HG02870 (cell line): ENCODE measurements around the gene CYP2U1.
"Not testable (repeated sequence)": the region's sequence is repeated elsewhere in the genome, so short reads cannot be mapped to it uniquely, and the experiment has no call there.

Source experiments
- ATAC-seq: cut with Tn5 transposase; IDR thresholded peaks from one replicate; pipeline ENCODE4 v1.9.1; 2021; ENCODE audit warnings: mild to moderate bottlenecking, moderate library complexity; ENCODE audit not compliant: unreplicated experiment

The CYP2U1 gene

DNA sequence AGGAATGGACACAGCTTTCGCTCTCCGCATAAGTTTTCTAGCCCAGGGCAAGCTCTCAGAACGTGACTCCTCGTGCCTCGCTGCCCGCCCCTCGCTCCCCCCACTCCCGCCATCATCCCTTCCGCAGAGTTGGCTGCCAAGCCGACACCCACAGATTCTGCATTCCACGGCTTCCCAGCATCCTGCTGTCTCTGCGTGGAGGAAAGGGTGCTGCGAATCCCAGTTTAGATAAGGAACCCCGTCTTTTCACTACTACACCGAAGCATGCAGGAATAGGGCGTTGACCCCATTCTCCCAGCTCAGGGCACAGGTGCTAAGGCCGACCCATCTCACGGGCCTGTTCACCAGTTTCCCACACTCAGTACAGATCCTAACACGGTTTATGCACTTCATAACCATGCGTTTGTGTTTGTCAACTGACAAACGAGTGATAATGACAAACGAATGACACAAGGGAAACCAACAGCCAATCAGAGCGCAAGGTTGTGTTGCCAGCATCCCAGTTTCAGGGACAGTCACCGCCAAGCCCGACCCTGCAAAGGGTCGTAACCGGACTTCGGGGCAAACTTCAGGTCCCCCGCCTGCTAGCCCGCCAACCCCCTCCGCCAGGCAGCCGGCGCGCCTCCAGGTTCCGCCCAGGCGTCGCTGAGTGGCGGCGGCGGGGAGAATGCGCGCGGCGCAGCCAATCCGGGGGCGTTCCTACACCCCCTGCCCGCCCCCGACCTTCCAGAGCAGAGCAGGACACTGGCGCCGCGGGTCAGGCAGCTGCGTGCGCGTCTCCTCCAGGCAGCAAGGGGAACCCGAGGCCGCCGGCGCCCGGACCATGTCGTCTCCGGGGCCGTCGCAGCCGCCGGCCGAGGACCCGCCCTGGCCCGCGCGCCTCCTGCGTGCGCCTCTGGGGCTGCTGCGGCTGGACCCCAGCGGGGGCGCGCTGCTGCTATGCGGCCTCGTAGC lies at the start of gene CYP2U1:
TSS of gene CYP2U1 (plus strand) at position 729 of the 954 bp plus-strand sequence. CDS start at position 824, 95 bp downstream.
- peak; percentile 92 for ATAC-seq

DNA sequence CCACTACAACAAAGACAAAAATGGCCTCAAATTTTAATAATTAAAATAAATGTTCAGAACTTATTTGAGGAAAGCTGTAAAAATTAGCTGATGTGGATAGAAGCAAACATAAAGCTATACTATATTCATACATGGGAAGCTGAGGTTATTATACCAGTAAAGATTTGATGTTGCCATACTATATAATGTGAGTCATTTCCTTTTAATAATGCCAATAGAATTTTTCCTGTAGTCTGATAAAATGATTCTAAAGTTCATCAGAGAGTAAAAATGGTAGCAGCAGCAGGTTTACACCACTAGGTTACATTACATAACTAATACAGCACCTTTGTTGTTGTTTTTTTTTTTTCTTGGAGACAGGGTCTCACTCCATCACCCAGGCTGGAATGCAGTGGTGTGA lies 45.5 kb upstream of the CYP2U1 start:
- ATAC-seq: no peak

- ATAC-seq: no peak
These were observed 43.1 kb upstream of the CYP2U1 start for GRCh38 chr4:107888237-107888636.

GRCh38 chr4:107890779-107891178 lies 40.6 kb upstream of the CYP2U1 start:
- ATAC-seq: no peak

GRCh38 chr4:107891299-107891698 lies 40.0 kb upstream of the CYP2U1 start:
- ATAC-seq: no peak

DNA sequence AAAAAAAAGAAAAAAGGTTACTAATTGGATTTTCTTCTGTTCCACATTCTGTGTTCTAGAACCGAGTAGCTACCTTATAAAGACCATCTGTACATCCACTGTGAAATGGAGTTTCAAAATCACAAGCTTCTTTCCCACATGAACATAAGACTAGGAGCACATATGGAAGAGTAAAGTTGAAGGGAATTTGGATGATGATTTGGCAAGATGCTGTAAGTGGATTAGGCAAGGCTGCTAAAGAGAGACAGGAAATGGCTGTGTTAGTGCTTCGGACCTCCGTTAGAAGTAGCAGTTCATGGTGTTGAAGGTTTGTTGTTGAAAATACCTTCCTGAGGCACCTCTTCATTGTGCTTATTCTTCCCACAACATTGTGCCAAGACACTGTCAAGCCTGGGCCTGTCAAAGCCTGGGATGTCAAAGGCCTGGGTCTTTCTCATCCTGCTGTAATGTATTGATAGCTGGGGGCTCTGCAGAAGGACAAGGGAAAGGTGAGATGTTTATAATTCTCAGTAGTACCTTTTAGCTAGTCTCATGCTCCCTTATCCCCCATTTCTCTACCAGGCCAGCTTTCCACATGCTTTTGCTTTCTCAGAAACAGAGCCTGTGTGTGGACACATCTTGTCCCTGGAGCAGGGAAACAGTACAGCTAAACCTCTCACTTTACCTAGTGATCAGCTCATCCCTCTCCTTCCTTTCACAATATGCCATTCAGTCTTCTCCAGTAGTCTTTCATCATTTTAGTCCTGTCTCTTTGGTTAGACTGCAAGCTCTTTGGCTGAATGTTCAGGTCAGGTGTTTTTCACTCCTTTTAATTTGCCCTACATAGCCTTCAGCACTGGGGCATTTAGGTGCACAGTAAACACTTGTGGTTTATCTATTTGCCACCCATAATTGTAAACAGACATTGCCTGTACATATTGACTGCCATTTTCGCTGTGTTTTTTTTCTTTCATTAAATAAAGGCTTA lies 37.9 kb upstream of the CYP2U1 start:
- ATAC-seq: no peak

DNA sequence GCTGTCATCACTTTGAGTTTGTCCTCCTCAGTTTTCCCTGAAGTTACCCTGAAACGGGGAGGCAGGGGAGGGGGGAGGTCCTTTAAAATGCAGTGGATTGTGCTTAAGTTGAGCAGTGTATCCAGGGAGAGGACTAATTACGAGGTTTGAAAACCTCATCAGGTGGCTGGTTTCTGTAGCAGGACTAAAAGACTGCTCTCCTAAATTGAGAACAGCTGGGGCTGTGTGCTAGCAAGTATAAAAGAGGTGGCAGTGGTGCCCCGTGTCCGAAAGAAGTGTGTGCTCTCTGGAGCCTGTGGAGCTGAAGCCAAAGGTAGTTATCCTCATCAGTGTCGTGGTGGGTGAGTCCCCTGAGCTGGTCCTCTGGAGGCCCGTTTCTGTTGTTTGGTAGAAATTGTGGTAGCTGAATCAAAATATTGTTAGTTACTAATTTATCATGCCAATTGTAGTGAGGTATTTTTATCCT lies 37.2 kb upstream of the CYP2U1 start:
- no peak for ATAC-seq

DNA sequence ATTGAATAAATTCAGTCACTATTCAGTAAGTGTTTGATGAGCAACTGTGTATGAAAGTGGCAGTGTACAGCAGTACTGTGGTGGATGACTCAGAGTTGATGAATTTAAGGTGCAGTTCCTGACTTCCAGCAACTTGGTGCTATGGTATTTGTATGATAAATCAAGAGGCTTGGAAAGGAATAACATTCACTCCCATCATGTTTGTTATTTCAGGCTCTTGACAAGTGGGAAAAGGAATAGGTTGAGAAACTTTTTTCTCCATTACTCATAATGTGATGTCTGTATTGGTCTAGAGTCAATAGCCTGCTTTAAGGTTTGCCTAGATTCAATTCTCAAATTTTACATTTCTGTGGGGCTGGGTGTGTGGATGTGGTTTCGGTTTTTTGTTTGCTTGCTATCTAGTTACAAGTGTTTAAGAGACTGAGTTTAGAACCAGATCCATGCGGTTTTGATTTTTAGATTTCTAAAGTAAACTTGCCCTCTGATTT lies 35.1 kb upstream of the CYP2U1 start:
- no peak for ATAC-seq

GRCh38 chr4:107896646-107897045 lies 34.7 kb upstream of the CYP2U1 start:
- no peak for ATAC-seq

DNA sequence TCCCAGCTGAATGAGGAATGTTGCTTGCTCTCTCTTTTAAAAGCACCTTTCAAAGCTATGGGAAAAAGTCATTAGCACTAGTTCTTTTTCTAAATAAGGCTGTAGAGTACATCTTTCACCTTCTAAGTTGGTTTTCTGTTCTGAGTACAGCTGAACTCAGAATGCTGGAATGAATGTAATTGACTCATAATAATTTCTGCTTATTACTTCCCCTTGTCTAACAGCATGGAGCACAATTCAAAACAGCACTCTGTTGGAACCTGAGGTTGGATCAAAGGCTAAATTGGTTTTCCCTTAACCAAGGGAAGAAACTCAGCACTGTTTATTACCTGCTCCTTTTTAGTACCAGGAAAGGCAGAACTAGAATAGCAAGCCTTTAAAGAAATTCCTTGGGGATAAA lies 33.5 kb upstream of the CYP2U1 start:
- peak; percentile 44 for ATAC-seq

GRCh38 chr4:107900067-107900466 lies 31.3 kb upstream of the CYP2U1 start:
- ATAC-seq: no peak

GRCh38 chr4:107900508-107900907 lies 30.8 kb upstream of the CYP2U1 start:
- no peak for ATAC-seq

- no peak for ATAC-seq
These were observed 30.0 kb upstream of the CYP2U1 start for GRCh38 chr4:107901213-107901934.

DNA sequence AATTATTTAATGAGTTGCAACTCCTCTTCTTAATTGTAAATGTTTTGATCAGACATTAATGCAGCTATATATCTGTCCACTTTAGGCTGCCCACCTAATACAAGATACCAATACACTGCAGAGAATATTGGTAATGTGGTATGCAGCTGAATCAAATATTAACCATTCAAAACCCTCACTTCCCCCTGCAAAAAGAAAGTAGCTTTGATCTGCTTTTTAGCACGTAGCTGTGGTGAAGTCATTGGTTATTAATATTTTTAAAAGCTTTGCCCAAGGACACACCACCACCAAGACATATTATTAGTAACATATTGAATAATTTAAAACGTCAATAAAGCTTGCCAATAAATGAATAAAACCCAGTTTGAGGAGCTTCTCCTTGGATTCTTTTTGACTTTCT lies 28.6 kb upstream of the CYP2U1 start:
- no peak for ATAC-seq

DNA sequence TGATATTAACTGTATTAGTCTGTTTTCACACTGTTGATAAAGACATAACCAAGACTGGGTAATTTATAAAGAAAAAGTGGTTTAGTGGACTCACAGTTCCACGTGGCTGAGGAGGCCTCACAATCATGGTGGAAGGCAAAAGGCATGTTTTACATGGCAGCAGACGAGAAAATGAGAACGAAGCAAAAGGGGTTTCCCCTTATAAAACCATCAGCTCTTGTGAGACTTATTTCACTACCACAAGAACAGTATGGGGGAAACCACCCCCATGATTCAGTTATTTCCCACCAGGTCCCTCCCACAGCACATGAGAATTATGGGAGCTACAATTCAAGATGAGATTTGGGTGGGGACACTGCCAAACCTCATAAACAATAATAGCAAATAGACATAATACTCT lies 26.3 kb upstream of the CYP2U1 start:
- ATAC-seq: not testable (repeated sequence)

DNA sequence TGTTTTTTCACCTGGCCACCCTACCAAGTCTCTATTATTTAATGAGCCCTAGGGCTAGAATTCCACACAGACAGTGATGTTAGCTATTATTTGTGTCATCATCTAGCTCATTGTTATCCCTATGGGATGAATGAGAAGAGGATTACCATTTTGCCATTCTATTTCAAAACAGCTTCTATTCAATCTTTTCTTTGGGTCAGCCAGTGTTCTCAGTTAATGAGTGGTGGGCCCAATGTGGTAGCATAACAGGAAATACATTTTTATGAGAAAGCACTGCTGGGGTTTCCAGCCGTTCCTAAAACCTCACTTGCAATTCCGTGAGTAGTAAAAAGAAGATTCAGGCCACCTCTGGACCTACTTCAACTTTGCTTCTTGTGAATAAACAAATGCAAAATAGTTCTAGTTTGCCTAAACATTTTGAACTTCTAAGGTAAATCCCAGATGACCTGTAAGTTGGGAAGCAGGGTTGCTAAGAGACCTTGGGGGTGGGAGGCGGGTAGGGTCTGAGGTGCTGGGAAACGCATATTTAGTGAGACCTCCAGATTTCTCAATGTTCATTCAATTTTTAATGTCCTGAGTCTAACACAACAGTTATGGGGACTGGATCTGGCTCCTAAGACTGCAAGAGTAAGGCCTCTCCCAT lies 24.8 kb upstream of the CYP2U1 start:
- ATAC-seq: no peak

GRCh38 chr4:107908377-107908776 lies 23.0 kb upstream of the CYP2U1 start:
- no peak for ATAC-seq

DNA sequence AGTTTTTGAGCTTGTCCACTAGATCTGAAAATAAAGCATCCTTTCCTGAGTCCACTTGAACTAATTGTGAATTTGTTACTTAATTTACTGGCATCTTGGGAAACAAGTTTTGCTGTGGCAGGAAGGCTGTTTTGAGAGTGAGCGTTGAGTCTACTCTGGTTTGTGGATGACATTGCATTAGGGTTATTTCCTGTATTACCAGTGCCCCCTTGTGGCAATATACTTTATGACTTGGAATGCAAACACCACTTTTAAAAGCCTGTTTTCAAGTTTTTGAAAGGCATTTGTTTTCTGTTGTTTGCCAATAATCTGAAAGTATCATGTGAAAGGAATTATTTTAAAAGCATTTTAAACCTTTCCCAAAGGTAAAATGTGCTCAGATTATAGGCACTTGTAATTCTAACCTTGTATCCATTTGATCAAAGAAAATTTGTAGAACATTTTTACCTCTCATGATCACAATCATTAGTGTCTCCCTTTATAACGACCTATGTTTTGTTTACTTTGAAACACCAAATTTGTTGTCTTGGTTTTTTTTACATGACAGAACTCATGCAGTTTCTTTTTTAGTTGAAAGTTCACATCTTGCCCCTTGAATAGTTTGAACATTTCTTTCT lies 18.0 kb upstream of the CYP2U1 start:
- ATAC-seq: peak; percentile 82

GRCh38 chr4:107915220-107915619 lies 16.1 kb upstream of the CYP2U1 start:
- no peak for ATAC-seq

GRCh38 chr4:107916623-107917022 lies 14.7 kb upstream of the CYP2U1 start:
- ATAC-seq: no peak
